ENCODE measurements around the gene AKR1B1.

Gene AKR1B1

DNA sequence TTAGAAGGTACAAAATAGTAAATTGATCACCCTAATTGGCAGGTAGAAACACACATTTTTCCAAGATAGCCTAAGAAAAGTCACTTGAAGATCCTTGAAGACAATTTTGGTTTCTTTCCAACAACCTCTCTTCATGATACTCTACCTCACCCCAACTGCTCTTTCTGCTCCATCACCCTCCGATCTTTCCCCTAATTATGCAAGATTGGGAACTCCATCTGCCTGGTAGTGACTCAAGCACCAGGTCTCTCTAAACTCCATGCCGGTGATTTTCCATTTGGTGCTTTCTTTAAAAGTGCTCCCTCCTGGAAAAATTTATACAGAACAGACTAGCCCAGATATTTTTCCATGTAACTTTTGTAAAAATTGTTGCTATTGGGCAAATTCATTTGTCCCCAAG, 1.1 kb upstream of the AKR1B1 start:
- H3K4me3 ChIP-seq (ENCODE audit: low read depth in 1 of 2, low read length in 2 of 2), result no peak overlapping the region
- no peak overlapping the region for H3K27ac ChIP-seq (ENCODE audit: low read depth, low read length)
- no peaks in the 10 kb centered on the region for H3K36me3 ChIP-seq (ENCODE audit: control insufficient read depth in 1 of 2, insufficient read depth in 2 of 2, low read length in 2 of 2)
- peaks cover 0 to 2% of the 10 kb centered on the region in 2 donors for H3K27me3 ChIP-seq (ENCODE audit: control insufficient read depth in 1 of 2, insufficient read depth in 2 of 2, low read length in 2 of 2)
- peaks cover 6 to 11% of the 10 kb centered on the region in 2 donors for H3K4me1 ChIP-seq (ENCODE audit: control insufficient read depth in 1 of 2, insufficient read depth in 2 of 2, low read length in 2 of 2)
- H3K9me3 ChIP-seq (ENCODE audit: control insufficient read depth in 1 of 2, low read length in 2 of 2), result peaks cover 0 to under 1% of the 10 kb centered on the region in 2 donors
- no peak overlapping the region for H3K9ac ChIP-seq (ENCODE audit: low read depth in 1 of 2, low read length in 2 of 2)

DNA sequence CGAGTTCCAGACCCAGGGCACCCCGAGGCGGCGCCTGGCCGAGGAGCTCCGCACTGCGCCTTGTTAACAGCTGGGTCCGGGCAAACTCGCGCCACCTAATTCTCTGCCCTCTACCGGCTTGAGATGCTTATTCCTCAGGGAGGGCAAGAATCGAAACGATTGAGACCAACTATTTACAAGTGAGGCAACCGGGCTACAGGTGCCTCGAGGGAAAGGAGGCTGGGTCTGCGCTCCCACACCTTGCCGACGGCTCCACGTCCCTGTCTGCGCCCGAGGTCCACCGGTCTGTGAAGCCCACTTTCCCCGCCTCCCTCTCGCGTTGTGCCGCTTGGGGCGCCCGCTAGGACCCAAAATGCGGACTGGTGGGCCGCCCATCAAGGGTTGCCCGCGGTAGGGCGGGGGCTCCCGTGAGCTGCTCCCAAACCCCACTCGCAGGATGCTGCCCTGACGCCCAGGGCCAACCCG, 527 bp downstream of the AKR1B1 start:
- H3K27me3 ChIP-seq (ENCODE audit: control insufficient read depth in 1 of 2, insufficient read depth in 2 of 2, low read length in 2 of 2), result peaks cover 0 to 2% of the 10 kb centered on the region in 2 donors
- peak overlapping the region; percentile 74 to 84 for H3K4me3 ChIP-seq (ENCODE audit: low read depth in 1 of 2, low read length in 2 of 2)
- no peaks in the 10 kb centered on the region for H3K36me3 ChIP-seq (ENCODE audit: control insufficient read depth in 1 of 2, insufficient read depth in 2 of 2, low read length in 2 of 2)
- peak overlapping the region; percentile 59 to 68 for H3K9ac ChIP-seq (ENCODE audit: low read depth in 1 of 2, low read length in 2 of 2)
- peak overlapping the region; percentile 57 for H3K27ac ChIP-seq (ENCODE audit: low read depth, low read length)
- H3K9me3 ChIP-seq (ENCODE audit: control insufficient read depth in 1 of 2, low read length in 2 of 2), result no peaks in the 10 kb centered on the region
- H3K4me1 ChIP-seq (ENCODE audit: control insufficient read depth in 1 of 2, insufficient read depth in 2 of 2, low read length in 2 of 2), result peaks cover 13 to 26% of the 10 kb centered on the region in 2 donors

DNA sequence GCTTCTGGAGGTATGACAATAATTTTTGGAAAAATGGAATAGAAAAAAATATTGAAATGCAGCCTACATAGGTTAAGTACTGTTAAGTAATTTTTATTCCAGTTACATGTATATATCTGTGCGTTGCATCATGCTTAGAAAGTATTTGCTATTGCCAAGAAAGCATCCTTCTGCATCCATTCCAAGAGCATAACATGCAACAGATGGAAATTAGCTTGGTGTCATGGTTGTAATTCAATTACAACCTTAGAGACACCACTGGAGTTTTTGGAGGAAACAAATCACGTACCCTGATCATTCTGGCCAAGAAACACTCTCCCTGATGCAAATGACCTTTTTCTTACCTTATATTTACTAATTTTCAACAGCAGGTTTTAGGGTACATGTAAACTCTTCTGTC, 1.7 kb downstream of the AKR1B1 start:
- H3K4me3 ChIP-seq (ENCODE audit: low read depth in 1 of 2, low read length in 2 of 2), result no peak overlapping the region
- H3K27me3 ChIP-seq (ENCODE audit: control insufficient read depth in 1 of 2, insufficient read depth in 2 of 2, low read length in 2 of 2), result peaks cover 0 to 2% of the 10 kb centered on the region in 2 donors
- H3K9ac ChIP-seq (ENCODE audit: low read depth in 1 of 2, low read length in 2 of 2), result no peak overlapping the region
- no peak overlapping the region for H3K27ac ChIP-seq (ENCODE audit: low read depth, low read length)
- no peaks in the 10 kb centered on the region for H3K9me3 ChIP-seq (ENCODE audit: control insufficient read depth in 1 of 2, low read length in 2 of 2)
- peaks cover 24 to 31% of the 10 kb centered on the region in 2 donors for H3K4me1 ChIP-seq (ENCODE audit: control insufficient read depth in 1 of 2, insufficient read depth in 2 of 2, low read length in 2 of 2)
- H3K36me3 ChIP-seq (ENCODE audit: control insufficient read depth in 1 of 2, insufficient read depth in 2 of 2, low read length in 2 of 2), result no peaks in the 10 kb centered on the region

DNA sequence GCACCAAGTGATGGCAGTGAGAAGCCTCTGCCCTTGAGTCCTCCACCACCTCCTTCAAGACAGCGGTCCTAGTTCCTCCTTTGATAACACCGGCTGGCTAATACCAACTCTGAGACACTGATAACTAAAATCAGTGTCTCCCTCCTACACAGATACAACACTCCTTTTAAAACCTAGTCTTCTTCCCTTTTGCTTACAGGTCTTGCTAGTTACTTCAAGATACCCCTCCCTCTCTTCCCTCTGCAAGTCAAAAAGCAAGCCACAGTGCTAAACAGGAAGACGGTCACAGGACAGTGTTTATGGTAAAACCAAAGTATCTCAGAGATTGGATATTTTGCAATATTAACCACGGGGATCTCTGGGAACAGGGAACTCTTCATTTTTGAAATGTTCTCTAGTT, 4.6 kb downstream of the AKR1B1 start:
- Histone ChIP-seq H3K27ac (ENCODE audit: low read depth, low read length) (no peak overlapping the region), H3K36me3 (ENCODE audit: control insufficient read depth in 1 of 2, insufficient read depth in 2 of 2, low read length in 2 of 2) (peaks cover 0 to 21% of the 10 kb centered on the region in 2 donors), H3K9me3 (ENCODE audit: control insufficient read depth in 1 of 2, low read length in 2 of 2) (no peaks in the 10 kb centered on the region), H3K27me3 (ENCODE audit: control insufficient read depth in 1 of 2, insufficient read depth in 2 of 2, low read length in 2 of 2) (no peaks in the 10 kb centered on the region), H3K4me3 (ENCODE audit: low read depth in 1 of 2, low read length in 2 of 2) (peak overlapping the region in 1 of 2 donors; percentile 13), H3K9ac (ENCODE audit: low read depth in 1 of 2, low read length in 2 of 2) (no peak overlapping the region), H3K4me1 (ENCODE audit: control insufficient read depth in 1 of 2, insufficient read depth in 2 of 2, low read length in 2 of 2) (peaks cover 35 to 42% of the 10 kb centered on the region in 2 donors)

- Histone ChIP-seq H3K9me3 (ENCODE audit: control insufficient read depth in 1 of 2, low read length in 2 of 2) (no peaks in the 10 kb centered on the region), H3K27me3 (ENCODE audit: control insufficient read depth in 1 of 2, insufficient read depth in 2 of 2, low read length in 2 of 2) (no peaks in the 10 kb centered on the region), H3K9ac (ENCODE audit: low read depth in 1 of 2, low read length in 2 of 2) (no peak overlapping the region), H3K36me3 (ENCODE audit: control insufficient read depth in 1 of 2, insufficient read depth in 2 of 2, low read length in 2 of 2) (peaks cover 0 to 27% of the 10 kb centered on the region in 2 donors), H3K4me3 (ENCODE audit: low read depth in 1 of 2, low read length in 2 of 2) (no peak overlapping the region), H3K4me1 (ENCODE audit: control insufficient read depth in 1 of 2, insufficient read depth in 2 of 2, low read length in 2 of 2) (peaks cover 32 to 42% of the 10 kb centered on the region in 2 donors), H3K27ac (ENCODE audit: low read depth, low read length) (no peak overlapping the region)
Observed at GRCh38 chr7:134453518-134453917, 5.4 kb downstream of the AKR1B1 start.

DNA sequence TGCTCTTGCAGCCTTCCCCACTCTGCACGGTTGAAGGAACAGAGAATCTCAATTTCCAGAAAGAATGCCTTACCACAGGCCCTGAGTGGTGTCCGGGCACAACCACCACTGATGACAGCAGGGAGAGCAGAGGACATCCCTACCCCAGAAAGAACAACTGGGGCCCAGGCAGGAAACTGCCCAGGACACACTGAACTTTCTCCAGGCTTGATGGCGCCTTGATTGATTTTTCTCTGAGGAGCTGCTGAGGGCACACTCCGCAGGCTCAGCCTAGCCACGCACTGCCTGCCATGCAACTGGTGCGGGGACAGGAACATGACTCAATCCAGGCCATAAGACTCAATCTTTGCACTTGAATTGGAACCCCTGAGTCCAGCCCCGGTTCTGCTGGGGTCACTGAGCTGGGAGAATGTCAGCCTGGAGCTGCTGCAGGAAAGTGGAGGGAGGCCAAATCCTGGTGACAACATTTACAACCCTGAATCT, 5.9 kb downstream of the AKR1B1 start:
- H3K4me1 ChIP-seq (ENCODE audit: control insufficient read depth in 1 of 2, insufficient read depth in 2 of 2, low read length in 2 of 2), result peaks cover 32 to 42% of the 10 kb centered on the region in 2 donors
- peaks cover 0 to 32% of the 10 kb centered on the region in 2 donors for H3K36me3 ChIP-seq (ENCODE audit: control insufficient read depth in 1 of 2, insufficient read depth in 2 of 2, low read length in 2 of 2)
- no peak overlapping the region for H3K9ac ChIP-seq (ENCODE audit: low read depth in 1 of 2, low read length in 2 of 2)
- H3K9me3 ChIP-seq (ENCODE audit: control insufficient read depth in 1 of 2, low read length in 2 of 2), result no peaks in the 10 kb centered on the region
- H3K4me3 ChIP-seq (ENCODE audit: low read depth in 1 of 2, low read length in 2 of 2), result no peak overlapping the region
- no peaks in the 10 kb centered on the region for H3K27me3 ChIP-seq (ENCODE audit: control insufficient read depth in 1 of 2, insufficient read depth in 2 of 2, low read length in 2 of 2)
- H3K27ac ChIP-seq (ENCODE audit: low read depth, low read length), result no peak overlapping the region

DNA sequence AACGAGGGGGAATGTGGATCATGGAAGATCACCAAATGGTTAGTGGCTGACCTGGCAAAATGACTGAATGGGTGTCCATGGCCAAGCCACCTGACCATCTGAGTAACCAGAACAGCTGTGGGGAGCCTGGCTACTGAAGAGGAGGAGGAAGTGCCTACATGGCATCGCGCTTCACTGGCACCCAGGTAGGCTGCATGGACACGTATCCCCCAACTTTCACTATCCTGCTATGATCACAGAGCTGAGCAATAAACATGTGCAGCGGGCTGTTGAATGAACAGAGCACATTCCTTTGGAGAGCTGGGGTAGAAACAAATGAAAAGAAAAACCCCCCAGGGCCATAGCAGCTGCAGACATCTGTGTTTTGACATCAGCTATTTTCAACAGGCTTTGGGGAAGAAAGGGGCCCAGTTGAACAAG, 6.5 kb downstream of the AKR1B1 start:
- Histone ChIP-seq H3K9me3 (ENCODE audit: control insufficient read depth in 1 of 2, low read length in 2 of 2) (no peaks in the 10 kb centered on the region), H3K27ac (ENCODE audit: low read depth, low read length) (no peak overlapping the region), H3K9ac (ENCODE audit: low read depth in 1 of 2, low read length in 2 of 2) (no peak overlapping the region), H3K27me3 (ENCODE audit: control insufficient read depth in 1 of 2, insufficient read depth in 2 of 2, low read length in 2 of 2) (no peaks in the 10 kb centered on the region), H3K4me1 (ENCODE audit: control insufficient read depth in 1 of 2, insufficient read depth in 2 of 2, low read length in 2 of 2) (peaks cover 32 to 37% of the 10 kb centered on the region in 2 donors), H3K4me3 (ENCODE audit: low read depth in 1 of 2, low read length in 2 of 2) (no peak overlapping the region), H3K36me3 (ENCODE audit: control insufficient read depth in 1 of 2, insufficient read depth in 2 of 2, low read length in 2 of 2) (peaks cover 0 to 38% of the 10 kb centered on the region in 2 donors)

- no peak overlapping the region for H3K4me3 ChIP-seq (ENCODE audit: low read depth in 1 of 2, low read length in 2 of 2)
- peaks cover 7 to 46% of the 10 kb centered on the region in 2 donors for H3K36me3 ChIP-seq (ENCODE audit: control insufficient read depth in 1 of 2, insufficient read depth in 2 of 2, low read length in 2 of 2)
- H3K9me3 ChIP-seq (ENCODE audit: control insufficient read depth in 1 of 2, low read length in 2 of 2), result no peaks in the 10 kb centered on the region
- H3K27me3 ChIP-seq (ENCODE audit: control insufficient read depth in 1 of 2, insufficient read depth in 2 of 2, low read length in 2 of 2), result no peaks in the 10 kb centered on the region
- no peak overlapping the region for H3K9ac ChIP-seq (ENCODE audit: low read depth in 1 of 2, low read length in 2 of 2)
- H3K4me1 ChIP-seq (ENCODE audit: control insufficient read depth in 1 of 2, insufficient read depth in 2 of 2, low read length in 2 of 2), result peaks cover 32 to 37% of the 10 kb centered on the region in 2 donors
- H3K27ac ChIP-seq (ENCODE audit: low read depth, low read length), result no peak overlapping the region
Observed at GRCh38 chr7:134451656-134452055, 7.2 kb downstream of the AKR1B1 start.

DNA sequence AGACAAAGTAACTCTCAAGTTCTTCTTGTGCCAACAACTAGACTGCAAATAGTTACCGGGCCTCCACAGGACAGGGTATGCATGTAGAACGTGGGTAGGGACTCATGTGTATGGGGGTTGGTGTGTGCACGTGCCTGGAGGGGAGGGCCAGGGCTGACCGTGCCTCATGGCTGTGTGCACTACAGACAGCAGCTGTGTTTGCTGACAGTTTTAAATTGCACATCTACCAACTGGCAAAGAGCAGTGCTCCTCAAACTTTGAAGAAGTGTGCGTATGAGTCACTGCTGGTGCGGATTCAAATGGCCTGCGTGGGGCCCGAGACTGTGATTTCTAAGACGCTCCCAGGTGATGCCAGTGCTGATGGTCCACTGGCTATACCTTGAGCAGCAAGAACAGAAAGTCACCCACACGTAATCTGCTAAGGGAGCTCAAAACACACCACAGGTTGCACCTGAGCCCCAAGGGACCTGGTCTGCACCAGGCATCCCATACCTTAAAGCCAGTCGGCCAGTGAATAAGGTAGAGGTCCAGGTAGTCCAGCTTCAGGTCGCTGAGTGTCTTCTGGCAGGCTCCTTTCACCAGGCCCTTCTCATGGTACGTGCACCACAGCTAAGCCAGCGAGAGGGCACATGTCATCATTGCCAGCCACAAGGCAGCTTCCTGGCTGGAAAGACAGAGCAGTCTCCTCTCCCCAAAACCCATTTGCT, 8.5 kb downstream of the AKR1B1 start:
- peaks cover 32 to 37% of the 10 kb centered on the region in 2 donors for H3K4me1 ChIP-seq (ENCODE audit: control insufficient read depth in 1 of 2, insufficient read depth in 2 of 2, low read length in 2 of 2)
- no peak overlapping the region for H3K27ac ChIP-seq (ENCODE audit: low read depth, low read length)
- H3K36me3 ChIP-seq (ENCODE audit: control insufficient read depth in 1 of 2, insufficient read depth in 2 of 2, low read length in 2 of 2), result peaks cover 8 to 57% of the 10 kb centered on the region in 2 donors
- H3K9me3 ChIP-seq (ENCODE audit: control insufficient read depth in 1 of 2, low read length in 2 of 2), result no peaks in the 10 kb centered on the region
- H3K4me3 ChIP-seq (ENCODE audit: low read depth in 1 of 2, low read length in 2 of 2), result no peak overlapping the region
- H3K27me3 ChIP-seq (ENCODE audit: control insufficient read depth in 1 of 2, insufficient read depth in 2 of 2, low read length in 2 of 2), result no peaks in the 10 kb centered on the region
- H3K9ac ChIP-seq (ENCODE audit: low read depth in 1 of 2, low read length in 2 of 2), result no peak overlapping the region

GRCh38 chr7:134449680-134450079, 9.2 kb downstream of the AKR1B1 start:
- peaks cover 8 to 63% of the 10 kb centered on the region in 2 donors for H3K36me3 ChIP-seq (ENCODE audit: control insufficient read depth in 1 of 2, insufficient read depth in 2 of 2, low read length in 2 of 2)

More at GRCh38 chr7:134449680-134450079, 9.2 kb downstream of the AKR1B1 start:
- H3K4me3 ChIP-seq (ENCODE audit: low read depth in 1 of 2, low read length in 2 of 2), result no peak overlapping the region
- H3K4me1 ChIP-seq (ENCODE audit: control insufficient read depth in 1 of 2, insufficient read depth in 2 of 2, low read length in 2 of 2), result peaks cover 26 to 33% of the 10 kb centered on the region in 2 donors
- H3K9ac ChIP-seq (ENCODE audit: low read depth in 1 of 2, low read length in 2 of 2), result no peak overlapping the region
- no peak overlapping the region for H3K27ac ChIP-seq (ENCODE audit: low read depth, low read length)
- no peaks in the 10 kb centered on the region for H3K9me3 ChIP-seq (ENCODE audit: control insufficient read depth in 1 of 2, low read length in 2 of 2)
- no peaks in the 10 kb centered on the region for H3K27me3 ChIP-seq (ENCODE audit: control insufficient read depth in 1 of 2, insufficient read depth in 2 of 2, low read length in 2 of 2)
